Activated CD8-positive, alpha-beta T cell treated with anti-CD3 and anti-CD28 coated beads for 36 hours (primary cell): ENCODE results near the gene LRCH3. TPM values are rescaled to one million over a fixed set of nuclear protein-coding genes. Genes with fewer than 3 reads are reported as not detected.
"Not testable (repeated sequence)": the region's sequence is repeated elsewhere in the genome, so short reads cannot be mapped to it uniquely, and the experiment has no call there.

Experiments
- ATAC-seq: fragments of 200-7000 bp; cut with Tn5 transposase; one replicate; pipeline ENCODE4 v1.10.0; 2021; ENCODE audit warnings: mild to moderate bottlenecking, moderate library complexity
- CTCF ChIA-PET: fragments of 350-600 bp; sonication (Branson Sonifier 250); formaldehyde crosslinking; loops from one replicate; lab custom pipeline; 2021; ENCODE audit warnings: antibody characterized with exemption; lab: Charles Lee
- POLR2A ChIA-PET: fragments of 350-600 bp; sonication (Branson Sonifier 250); formaldehyde crosslinking; loops from one replicate; lab custom pipeline; 2021; ENCODE audit warnings: antibody characterized with exemption; lab: Charles Lee
- DNase-seq: peaks from one replicate; pipeline ENCODE4 v3.0.0-alpha.2; 2020
- H3K27ac Mint-ChIP-seq: one replicate; pipeline ENCODE4 v1.8.0; 2021; ENCODE audit warnings: mild to moderate bottlenecking, mixed read lengths
- H3K27me3 Mint-ChIP-seq: one replicate; pipeline ENCODE4 v1.8.0; 2021; ENCODE audit warnings: mixed read lengths
- H3K36me3 Mint-ChIP-seq: one replicate; pipeline ENCODE4 v1.8.0; 2021; ENCODE audit warnings: low read depth, mixed read lengths
- H3K4me1 Mint-ChIP-seq: one replicate; pipeline ENCODE4 v1.8.0; 2021; ENCODE audit warnings: low read depth, mixed read lengths
- H3K4me3 Mint-ChIP-seq: one replicate; pipeline ENCODE4 v1.8.0; 2021; ENCODE audit warnings: mild to moderate bottlenecking, moderate library complexity, mixed read lengths
- H3K9me3 Mint-ChIP-seq: one replicate; pipeline ENCODE4 v1.8.0; 2021; ENCODE audit warnings: mixed read lengths
- intact Hi-C: fragments of 100-400 bp; cut with micrococcal nuclease; formaldehyde crosslinking; loops from one replicate; pipeline ENCODE4 v1.10.0; 2022
- total RNA-seq, 2 experiments: library from RNA; stranded (reverse); gene quantifications; one replicate each; pipeline ENCODE4 v1.2.3, GENCODE V29; 2021
- TF ChIP-seq, protein P1 (sequence below): fragments of 200-600 bp; IDR thresholded peaks from one replicate; pipeline ENCODE4 v1.8.0; 2022; ENCODE audit warnings: antibody characterized with exemption, mild to moderate bottlenecking

Gene LRCH3
- total RNA-seq, 2 experiments from 2014 or later, result 43.8 to 53.5 TPM

DNA sequence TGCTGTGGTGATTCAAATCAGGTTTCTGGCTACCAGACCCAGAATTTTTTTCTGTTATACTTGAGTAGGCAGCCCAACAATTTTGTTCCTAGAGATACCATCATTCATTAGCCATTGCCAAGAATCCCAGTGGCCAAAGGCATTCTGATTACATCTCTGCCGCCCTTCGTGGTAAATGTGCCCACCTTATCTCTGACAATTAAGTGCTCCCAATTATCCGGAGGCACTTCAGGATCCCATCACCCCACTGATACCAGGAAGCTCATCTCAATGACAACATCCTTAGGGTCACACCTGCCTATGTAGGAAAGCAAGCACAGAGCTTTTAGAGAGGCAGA is 115.8 kb downstream of the LRCH3 start:
- ChIA-PET POLR2A (interaction anchor here (0.6 to 2.3 kb wide), 6 partner anchors 10 to 177 kb away, joined by 3 to 6 read pairs (median 4); partner anchors contain the start of gene LMLN), CTCF (interaction anchor here (0.8 to 5.2 kb wide), 7 partner anchors 10 to 173 kb away, joined by 3 to 45 read pairs (median 6); no protein-coding TSS in a partner anchor)
- no peak overlapping the region for H3K4me3 Mint-ChIP-seq
- DNase-seq (no peak), ATAC-seq (peak; percentile 2)
- intact Hi-C loops, result loop anchor here (5.0 to 10.0 kb wide), 2 partner anchors 35 to 168 kb away; no protein-coding TSS in a partner anchor
- H3K36me3 Mint-ChIP-seq, result peaks cover 8% of the 10 kb centered on the region
- no peaks in the 10 kb centered on the region for H3K27me3 Mint-ChIP-seq
- H3K9me3 Mint-ChIP-seq, result no peaks in the 10 kb centered on the region
- TF ChIP-seq, protein P1, sequence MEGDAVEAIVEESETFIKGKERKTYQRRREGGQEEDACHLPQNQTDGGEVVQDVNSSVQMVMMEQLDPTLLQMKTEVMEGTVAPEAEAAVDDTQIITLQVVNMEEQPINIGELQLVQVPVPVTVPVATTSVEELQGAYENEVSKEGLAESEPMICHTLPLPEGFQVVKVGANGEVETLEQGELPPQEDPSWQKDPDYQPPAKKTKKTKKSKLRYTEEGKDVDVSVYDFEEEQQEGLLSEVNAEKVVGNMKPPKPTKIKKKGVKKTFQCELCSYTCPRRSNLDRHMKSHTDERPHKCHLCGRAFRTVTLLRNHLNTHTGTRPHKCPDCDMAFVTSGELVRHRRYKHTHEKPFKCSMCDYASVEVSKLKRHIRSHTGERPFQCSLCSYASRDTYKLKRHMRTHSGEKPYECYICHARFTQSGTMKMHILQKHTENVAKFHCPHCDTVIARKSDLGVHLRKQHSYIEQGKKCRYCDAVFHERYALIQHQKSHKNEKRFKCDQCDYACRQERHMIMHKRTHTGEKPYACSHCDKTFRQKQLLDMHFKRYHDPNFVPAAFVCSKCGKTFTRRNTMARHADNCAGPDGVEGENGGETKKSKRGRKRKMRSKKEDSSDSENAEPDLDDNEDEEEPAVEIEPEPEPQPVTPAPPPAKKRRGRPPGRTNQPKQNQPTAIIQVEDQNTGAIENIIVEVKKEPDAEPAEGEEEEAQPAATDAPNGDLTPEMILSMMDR, result no peak
- H3K4me1 Mint-ChIP-seq, result peaks cover 24% of the 10 kb centered on the region
- H3K27ac Mint-ChIP-seq, result peak overlapping the region; percentile 75

DNA sequence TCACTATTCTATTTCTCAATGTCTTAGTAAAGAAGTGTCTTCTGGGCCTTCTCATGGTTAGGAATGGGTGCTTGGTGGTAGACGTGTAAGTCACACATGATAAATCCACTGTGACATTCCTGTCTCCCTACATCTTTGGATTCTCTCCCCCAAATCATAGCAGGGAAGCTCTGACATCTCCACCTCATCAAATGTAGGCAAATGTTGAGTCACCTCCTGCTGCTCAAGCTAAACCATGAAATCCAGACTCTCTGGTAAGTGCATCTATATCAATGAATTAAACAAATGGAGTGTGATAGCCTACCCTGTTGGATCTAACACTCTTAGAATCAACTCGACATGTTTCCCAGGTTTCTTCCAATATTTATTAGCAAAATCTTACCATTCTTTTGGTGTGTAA is 116.1 kb downstream of the LRCH3 start:
- Mint-ChIP-seq H3K9me3 (no peaks in the 10 kb centered on the region), H3K4me3 (no peak overlapping the region), H3K36me3 (peaks cover 8% of the 10 kb centered on the region), H3K27me3 (no peaks in the 10 kb centered on the region), H3K4me1 (peaks cover 24% of the 10 kb centered on the region), H3K27ac (peak overlapping the region; percentile 75)
- ATAC-seq (no peak), DNase-seq (no peak)
- ChIA-PET CTCF (interaction anchor here (0.8 to 5.2 kb wide), 7 partner anchors 9 to 173 kb away, joined by 3 to 45 read pairs (median 6); no protein-coding TSS in a partner anchor), POLR2A (interaction anchor here (0.6 to 2.3 kb wide), 6 partner anchors 9 to 177 kb away, joined by 3 to 6 read pairs (median 4); partner anchors contain the start of gene LMLN)
- intact Hi-C loops, result loop anchor here (5.0 to 10.0 kb wide), 2 partner anchors 35 to 168 kb away; no protein-coding TSS in a partner anchor
- TF ChIP-seq, protein P1, result no peak

DNA sequence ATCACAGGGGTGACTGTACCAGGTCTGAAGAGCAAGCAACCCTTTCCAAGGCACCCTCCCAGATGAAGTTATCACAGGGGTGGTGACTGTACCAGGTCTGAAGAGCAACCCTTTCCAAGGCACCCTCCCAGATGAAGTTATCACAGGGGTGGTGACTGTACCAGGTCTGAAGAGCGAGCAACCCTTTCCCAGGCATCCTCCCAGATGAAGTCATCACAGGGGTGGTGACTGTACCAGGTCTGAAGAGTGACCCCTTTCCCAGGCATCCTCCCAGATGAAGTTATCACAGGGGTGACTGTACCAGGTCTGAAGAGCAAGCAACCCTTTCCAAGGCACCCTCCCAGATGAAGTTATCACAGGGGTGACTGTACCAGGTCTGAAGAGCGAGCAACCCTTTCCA is 117.5 kb downstream of the LRCH3 start:
- ATAC-seq, CTCF ChIA-PET, H3K27ac Mint-ChIP-seq, H3K36me3 Mint-ChIP-seq, POLR2A ChIA-PET, DNase-seq, H3K9me3 Mint-ChIP-seq, H3K4me3 Mint-ChIP-seq, H3K27me3 Mint-ChIP-seq: not testable (repeated sequence)
- intact Hi-C loops, result loop anchor here (5.0 to 10.0 kb wide), 2 partner anchors 34 to 166 kb away; no protein-coding TSS in a partner anchor
- peaks cover 24% of the 10 kb centered on the region for H3K4me1 Mint-ChIP-seq

DNA sequence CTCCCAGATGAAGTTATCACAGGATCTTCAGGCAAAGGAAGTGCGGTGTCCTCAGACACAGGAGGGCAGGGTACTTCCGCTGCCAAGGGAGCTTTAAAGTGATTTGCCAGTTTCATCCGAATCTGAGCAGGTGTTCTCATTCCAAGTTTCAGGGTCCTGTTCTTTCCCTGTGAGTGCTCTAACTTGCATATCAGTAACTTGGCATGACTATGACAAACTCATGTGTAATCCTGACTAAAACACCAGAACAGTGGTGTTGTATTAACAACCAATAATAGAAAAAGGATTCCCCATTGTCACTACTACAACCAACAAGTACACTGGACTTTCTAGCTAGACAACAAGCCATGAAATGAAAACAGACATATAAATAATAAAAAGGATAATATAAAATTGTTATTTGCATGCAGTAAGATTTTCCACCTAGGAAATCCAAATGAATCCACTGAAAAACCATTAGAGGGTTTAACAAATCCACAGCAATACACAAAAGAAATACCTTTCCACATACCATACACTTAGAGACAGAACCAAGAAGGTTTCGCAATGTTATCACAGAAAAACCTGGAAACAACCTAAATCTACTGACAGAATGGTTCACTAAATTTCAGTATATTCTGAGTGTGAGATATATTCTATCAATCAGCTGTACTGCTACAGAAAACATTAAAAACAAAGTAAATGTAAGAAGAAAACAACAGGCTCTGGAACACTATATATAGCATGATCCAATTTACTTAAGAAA is 118.1 kb downstream of the LRCH3 start:
- intact Hi-C loops, result loop anchor here (5.0 to 10.0 kb wide), 2 partner anchors 33 to 166 kb away; no protein-coding TSS in a partner anchor
- ChIA-PET CTCF (interaction anchor here (1.7 to 1.9 kb wide), 2 partner anchors 34 to 141 kb away, joined by 4 to 8 read pairs; no protein-coding TSS in a partner anchor), POLR2A (no interaction called here)
- ATAC-seq (no peak), DNase-seq (no peak)
- peaks cover 27% of the 10 kb centered on the region for H3K4me1 Mint-ChIP-seq
- TF ChIP-seq, protein P1, result no peak
- no peak overlapping the region for H3K27ac Mint-ChIP-seq
- peaks cover 8% of the 10 kb centered on the region for H3K36me3 Mint-ChIP-seq
- no peak overlapping the region for H3K4me3 Mint-ChIP-seq
- no peaks in the 10 kb centered on the region for H3K9me3 Mint-ChIP-seq
- H3K27me3 Mint-ChIP-seq, result no peaks in the 10 kb centered on the region

DNA sequence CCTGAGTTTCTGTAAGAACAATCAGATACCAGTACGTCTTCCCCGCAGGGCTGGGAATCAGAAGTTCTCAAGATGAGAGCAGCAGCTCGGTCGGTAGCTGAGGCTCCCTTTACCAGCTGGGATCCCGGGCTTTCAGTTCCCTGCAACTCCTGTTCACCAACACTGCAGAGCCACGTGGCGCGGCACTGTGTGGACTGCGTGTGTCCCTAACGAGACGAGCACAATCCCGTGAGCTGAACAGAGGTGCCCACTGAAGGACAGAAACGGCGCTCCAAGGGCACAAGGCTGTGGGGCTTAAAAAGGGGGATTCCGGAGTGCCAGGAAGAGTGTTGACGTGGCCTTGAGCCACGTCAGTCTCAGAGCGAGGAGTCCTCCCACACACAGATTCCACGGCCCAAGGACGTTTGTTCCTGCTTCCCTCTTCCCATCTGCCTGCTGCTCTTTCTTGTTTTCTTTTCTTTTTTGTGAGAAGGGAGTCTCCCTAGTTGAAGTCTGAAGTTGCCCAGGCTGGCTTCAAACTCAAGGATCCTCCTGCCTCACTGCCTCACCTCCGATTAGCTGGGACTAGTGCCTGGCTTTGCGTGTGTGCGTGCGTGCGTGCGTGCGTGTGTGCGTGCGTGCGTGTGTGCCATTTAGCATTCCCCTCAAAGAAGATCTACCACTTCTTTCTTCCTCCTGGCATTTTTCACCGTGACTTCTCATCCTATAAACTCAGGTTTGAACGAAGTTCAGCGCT is 121.9 kb downstream of the LRCH3 start:
- POLR2A ChIA-PET, result no interaction called here
- Mint-ChIP-seq H3K27me3 (no peaks in the 10 kb centered on the region), H3K36me3 (peaks cover 5% of the 10 kb centered on the region), H3K27ac (peak overlapping the region; percentile 22), H3K4me1 (peaks cover 3% of the 10 kb centered on the region), H3K9me3 (no peaks in the 10 kb centered on the region), H3K4me3 (peak overlapping the region; percentile 56)
- TF ChIP-seq, protein P1, result no peak
- ATAC-seq, result peak; percentile 62
- DNase-seq, result peak; percentile 8
- CTCF ChIA-PET, result interaction anchor here (0.5 to 3.7 kb wide), 4 partner anchors 11 to 32 kb away, joined by 3 to 18 read pairs (median 4); no protein-coding TSS in a partner anchor
- intact Hi-C loops, result no loop called here
